RWPE1 (cell line): ENCODE results near the gene SNX32.

Experiments used
- CTCF ChIA-PET: fragments of 350-600 bp; sonication (Branson Sonifier 250); formaldehyde crosslinking; extraction: SDS; loops from one replicate; lab custom pipeline; 2021; lab: Yijun Ruan, JAX
- POLR2A ChIA-PET: fragments of 400-600 bp; formaldehyde crosslinking; extraction: SDS; loops from one replicate; lab custom pipeline; 2020; ENCODE audit warnings: antibody characterized with exemption; ENCODE audit not compliant: low non-redundant PET; lab: Yijun Ruan, JAX
- DNase-seq: peaks from one replicate; pipeline ENCODE4 v3.0.0; 2012; ENCODE audit warnings: low spot score
- H3K27ac ChIP-seq: fragments of 450-650 bp; 2 replicates; pipeline ENCODE4 v1.5.1; 2017
- TF ChIP-seq, protein P1 (sequence below): fragments of 450-650 bp; conservative IDR thresholded peaks from 2 replicates; pipeline ENCODE4 v1.5.1; 2017; ENCODE audit warnings: low read depth, mild to moderate bottlenecking

SNX32 gene

DNA sequence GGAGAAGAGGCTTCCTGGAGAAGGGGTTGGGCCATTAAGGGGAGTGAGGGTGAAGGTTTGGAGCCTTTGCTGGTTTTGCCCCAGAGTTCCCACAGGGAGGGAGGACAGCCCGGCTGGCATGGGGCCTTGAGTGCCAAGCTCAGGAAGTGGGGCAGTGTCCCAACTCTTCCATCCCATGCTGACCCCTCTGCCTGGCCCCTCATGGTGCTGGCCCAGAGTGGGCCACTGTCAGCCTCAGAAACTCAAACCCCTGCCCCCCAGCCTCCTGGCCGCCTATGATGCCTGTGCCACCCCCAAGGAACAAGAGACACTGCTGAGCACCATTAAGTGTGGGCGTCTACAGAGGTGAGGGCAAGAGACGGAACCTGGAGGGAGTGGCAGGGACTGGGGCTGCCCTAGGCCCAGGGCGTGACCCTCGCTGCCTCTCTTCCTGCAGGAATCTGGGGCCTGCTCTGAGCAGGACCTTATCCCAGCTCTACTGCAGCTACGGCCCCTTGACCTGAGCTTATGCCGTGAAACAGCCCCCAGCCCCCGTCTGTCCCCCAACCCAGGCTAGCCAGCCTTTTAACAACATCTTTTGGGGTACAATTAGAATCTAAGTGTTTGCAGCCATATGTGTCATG lies 31.9 kb downstream of the SNX32 start:
- TF ChIP-seq, protein P1, sequence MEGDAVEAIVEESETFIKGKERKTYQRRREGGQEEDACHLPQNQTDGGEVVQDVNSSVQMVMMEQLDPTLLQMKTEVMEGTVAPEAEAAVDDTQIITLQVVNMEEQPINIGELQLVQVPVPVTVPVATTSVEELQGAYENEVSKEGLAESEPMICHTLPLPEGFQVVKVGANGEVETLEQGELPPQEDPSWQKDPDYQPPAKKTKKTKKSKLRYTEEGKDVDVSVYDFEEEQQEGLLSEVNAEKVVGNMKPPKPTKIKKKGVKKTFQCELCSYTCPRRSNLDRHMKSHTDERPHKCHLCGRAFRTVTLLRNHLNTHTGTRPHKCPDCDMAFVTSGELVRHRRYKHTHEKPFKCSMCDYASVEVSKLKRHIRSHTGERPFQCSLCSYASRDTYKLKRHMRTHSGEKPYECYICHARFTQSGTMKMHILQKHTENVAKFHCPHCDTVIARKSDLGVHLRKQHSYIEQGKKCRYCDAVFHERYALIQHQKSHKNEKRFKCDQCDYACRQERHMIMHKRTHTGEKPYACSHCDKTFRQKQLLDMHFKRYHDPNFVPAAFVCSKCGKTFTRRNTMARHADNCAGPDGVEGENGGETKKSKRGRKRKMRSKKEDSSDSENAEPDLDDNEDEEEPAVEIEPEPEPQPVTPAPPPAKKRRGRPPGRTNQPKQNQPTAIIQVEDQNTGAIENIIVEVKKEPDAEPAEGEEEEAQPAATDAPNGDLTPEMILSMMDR, result no peak
- ChIA-PET CTCF (no interaction called here), POLR2A (no interaction called here)
- DNase-seq, result no peak
- peak overlapping the region; percentile 98 for H3K27ac ChIP-seq

DNA sequence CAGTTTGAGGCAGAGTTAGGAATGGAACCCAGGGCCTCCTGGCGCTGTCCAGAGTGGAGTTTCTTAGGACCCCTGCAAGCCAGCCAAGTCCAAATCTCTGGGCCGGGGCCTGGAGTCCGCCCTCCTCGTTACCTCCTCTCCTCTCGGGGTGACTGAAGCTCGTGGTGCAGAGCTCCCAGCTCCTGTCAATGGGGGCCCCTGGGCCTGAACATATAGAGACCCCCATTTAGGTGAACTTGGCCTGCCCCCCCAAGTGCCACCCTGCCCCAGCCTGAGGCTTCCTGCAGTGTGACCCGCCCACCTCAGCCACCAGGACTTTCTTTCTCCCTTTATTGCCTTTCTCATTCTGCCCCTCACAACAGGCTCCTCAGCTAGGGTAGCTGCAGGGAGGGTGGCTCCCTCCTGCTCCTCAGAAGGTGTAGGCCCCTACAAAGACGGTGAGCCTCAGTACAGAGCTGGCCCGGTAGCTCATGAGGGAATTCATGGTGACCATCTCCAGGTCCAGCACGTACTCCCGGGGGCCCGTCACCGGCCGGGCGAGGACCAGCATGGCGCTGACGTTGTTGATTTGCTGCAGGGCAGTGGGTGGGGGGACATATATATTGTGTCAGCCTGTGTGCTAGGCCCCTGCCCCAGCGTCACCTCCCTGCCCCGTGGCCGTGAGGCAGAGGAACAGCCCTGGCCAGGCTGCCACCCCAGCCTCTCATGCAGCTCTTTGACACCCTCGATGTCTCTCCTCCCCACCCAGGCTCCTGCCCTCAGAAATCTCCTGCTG lies 32.9 kb downstream of the SNX32 start:
- ChIA-PET POLR2A (no interaction called here), CTCF (no interaction called here)
- TF ChIP-seq, protein P1, result no peak
- no peak for DNase-seq
- peak overlapping the region; percentile 53 for H3K27ac ChIP-seq

DNA sequence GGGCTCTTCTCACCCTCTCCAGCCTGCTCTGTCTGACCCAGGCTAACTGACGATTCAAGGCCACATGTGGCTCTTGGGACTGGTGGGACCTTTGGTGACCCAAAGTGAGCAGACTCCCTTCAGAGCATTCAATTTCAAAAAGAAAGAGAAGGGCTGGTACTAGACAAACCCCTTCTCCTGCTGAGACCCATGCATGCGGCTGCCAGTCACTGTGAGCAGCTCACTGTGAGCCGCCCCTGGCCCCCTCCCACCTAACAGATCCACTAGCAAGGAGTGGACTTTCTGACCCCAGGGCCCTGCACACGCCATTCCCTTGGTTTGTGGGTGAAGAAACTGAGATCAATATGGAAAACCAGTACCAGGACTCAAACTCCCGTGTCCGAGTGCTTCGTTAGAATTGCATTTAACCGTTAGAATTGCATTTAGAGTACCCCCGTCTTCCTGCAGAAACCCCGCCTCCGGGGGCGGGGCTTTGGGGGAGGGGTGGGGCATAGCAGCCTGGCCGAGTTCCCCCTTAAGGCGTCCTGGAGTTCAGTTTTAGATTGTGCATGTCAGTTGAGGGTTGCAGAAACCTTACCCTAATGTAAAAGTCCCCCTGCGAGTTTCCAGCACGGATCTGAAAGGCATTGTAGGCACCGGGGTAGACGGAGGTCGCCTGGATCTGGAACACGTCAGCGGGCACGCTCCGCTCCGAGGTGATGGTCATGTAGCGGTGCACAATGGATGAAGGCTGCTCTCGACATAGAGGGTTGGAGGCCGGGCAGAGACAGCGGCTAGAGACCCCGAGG lies 33.7 kb downstream of the SNX32 start:
- peak overlapping the region; percentile 53 for H3K27ac ChIP-seq
- POLR2A ChIA-PET, result no interaction called here
- CTCF ChIA-PET, result interaction anchor here (0.6 to 1.4 kb wide), 3 partner anchors 17 to 101 kb away, joined by 3 to 4 read pairs (median 4); partner anchors contain the start of gene FIBP

DNA sequence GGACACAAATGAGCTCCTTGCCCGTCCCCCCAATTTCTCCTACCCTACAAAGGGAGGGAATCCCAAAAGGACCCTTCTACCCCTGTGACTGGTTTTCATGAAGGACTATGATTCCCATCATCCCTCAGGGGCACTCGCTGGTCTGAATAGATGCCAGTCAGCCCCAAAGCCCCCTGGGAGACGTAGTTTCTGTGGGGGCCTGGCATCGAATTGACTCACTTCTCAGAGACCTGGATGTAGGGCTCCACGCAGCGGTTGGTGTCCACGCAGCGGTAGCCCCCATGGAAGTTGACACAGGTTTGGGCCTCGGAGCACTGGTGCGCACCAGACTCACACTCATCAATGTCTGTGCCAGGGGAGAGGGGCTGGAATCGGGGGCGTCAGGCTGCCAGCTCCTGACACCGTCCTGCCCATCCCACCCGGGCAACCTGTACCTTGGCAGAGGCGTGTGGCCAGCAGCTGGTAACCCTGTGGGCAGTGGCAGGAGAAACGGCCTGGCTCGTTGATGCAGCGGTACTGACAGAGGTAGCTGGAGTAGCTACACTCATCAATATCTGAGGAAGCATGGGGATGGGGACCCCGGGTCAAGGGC lies 34.4 kb downstream of the SNX32 start:
- POLR2A ChIA-PET, result interaction anchor here (0.6 kb wide), 1 partner anchor 20 kb away, joined by 3 read pairs; the partner anchor contains the start of gene FIBP
- DNase-seq, result no peak
- CTCF ChIA-PET, result interaction anchor here (0.6 to 1.9 kb wide), 4 partner anchors 7 to 100 kb away, joined by 3 to 5 read pairs (median 4); partner anchors contain the start of gene FIBP

More for the DNA sequence above, 33.7 kb downstream of the SNX32 start:
- TF ChIP-seq, protein P1, result no peak
- no peak for DNase-seq

DNA sequence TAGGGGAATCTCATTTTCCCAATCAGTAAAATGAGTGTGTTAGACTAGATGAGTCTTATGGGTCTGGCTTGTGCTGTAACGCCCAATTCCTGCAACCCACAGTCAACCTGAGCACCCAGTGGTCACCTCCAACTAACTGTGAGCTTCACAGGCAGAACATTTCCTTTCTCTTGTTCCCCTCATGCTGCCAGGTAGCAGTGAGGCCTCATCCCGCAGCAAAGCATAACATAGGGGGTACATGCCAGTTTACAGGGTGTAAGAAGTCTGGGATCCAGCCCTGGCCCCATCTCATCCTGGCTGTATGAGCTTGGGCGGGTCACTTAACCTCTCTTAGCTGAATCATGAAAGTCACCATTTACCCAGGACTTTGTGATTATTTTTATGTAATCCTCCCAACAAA lies 35.1 kb downstream of the SNX32 start:
- CTCF ChIA-PET, result interaction anchor here (1.4 to 1.9 kb wide), 2 partner anchors 8 to 19 kb away, joined by 4 to 5 read pairs; partner anchors contain the start of gene FIBP
- no peak for DNase-seq
- peak overlapping the region; percentile 53 for H3K27ac ChIP-seq
- TF ChIP-seq, protein P1, result no peak
- POLR2A ChIA-PET, result no interaction called here

More for the DNA sequence above, 34.4 kb downstream of the SNX32 start:
- peak overlapping the region; percentile 53 for H3K27ac ChIP-seq
- TF ChIP-seq, protein P1, result no peak
